NCI-H82 (cell line): ENCODE measurements around the gene LTBP4.

Source experiments
- DNase-seq: peaks from one replicate; lab custom pipeline; 2025; lab: John Stamatoyannopoulos, UW

The LTBP4 gene

DNA sequence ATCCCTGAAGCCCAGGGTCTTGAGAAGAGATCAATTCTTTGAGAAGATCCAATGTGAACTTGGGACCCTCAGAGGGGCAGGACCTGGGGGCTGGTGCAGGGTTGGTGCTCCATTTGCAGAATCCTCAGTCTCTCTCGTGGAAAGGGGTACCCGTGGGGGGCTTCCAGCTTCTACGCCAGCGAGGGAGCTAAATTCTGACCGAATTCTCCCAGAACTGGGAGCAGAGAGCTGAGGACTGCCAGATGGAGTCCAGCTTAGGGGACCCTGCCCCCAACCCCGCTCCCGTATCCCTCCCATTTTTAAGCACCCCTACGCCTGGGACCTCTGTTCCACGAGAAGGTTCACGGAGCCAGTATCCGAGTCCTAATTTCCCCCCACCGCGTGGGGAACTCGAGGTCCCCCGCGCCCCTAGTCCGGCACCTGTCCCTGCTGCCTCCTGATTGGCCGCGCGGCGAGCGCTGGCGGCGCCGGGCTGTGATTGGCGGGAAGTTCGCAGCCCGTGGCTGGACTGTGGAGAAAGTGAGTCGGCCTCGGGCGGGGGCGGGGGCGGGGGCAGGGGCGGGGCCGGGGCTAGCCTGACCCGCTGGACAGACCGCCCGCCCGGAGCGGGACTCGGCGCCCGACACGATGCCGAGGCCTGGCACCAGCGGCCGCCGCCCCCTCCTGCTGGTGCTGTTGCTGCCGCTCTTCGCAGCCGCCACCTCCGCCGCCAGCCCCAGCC lies 4.4 kb upstream of the LTBP4 start:
- peak; percentile 78 for DNase-seq

DNA sequence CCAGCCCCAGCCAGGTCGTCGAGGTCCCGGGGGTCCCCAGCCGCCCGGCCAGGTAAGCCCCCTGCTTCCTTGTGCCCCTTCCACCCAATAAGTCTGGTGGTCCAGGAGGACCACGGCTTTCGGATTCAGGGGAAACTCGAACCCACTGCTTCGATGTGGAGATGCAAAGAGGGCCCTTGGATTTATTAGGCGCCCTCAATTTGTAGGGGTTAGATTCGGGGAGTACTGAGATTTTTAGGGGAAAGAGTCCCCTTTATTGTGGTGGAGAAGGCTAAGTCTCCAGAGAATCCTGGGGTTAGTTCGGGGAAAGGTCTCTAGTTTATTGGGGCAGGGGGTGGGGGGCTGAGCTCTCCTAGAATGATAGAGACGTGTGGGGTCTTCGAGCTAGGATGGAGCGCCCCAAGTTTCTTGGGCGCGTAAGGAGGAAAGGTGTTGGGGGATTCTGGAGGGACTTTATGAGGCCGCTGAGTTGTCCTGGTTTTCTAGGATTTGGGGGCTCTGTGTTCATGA lies 3.8 kb upstream of the LTBP4 start:
- no peak for DNase-seq

GRCh38 chr19:40598121-40598917 lies 2.9 kb upstream of the LTBP4 start:
- peak; percentile 96 for DNase-seq

DNA sequence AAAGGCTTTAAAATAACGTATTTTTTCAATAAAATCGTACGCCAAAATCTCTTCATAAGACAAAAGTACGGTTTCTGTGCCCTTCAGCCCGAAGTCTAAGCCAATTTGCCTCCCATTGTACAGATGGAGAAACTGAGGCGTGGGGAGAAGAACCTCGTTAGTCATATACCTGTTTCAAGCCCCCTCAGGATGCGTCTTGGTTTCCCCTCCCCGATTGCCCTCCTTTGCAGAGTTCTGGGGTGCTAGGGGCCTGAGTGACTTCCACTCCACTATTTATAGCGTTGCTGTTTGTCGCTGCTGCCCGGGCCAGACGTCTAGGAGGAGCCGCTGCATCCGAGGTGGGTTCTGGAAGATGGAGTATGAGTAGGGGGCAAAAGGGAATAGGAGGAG lies 2.3 kb upstream of the LTBP4 start:
- no peak for DNase-seq

- peak; percentile 60 for DNase-seq
Observed at GRCh38 chr19:40599331-40599901, 1.8 kb upstream of the LTBP4 start.

DNA sequence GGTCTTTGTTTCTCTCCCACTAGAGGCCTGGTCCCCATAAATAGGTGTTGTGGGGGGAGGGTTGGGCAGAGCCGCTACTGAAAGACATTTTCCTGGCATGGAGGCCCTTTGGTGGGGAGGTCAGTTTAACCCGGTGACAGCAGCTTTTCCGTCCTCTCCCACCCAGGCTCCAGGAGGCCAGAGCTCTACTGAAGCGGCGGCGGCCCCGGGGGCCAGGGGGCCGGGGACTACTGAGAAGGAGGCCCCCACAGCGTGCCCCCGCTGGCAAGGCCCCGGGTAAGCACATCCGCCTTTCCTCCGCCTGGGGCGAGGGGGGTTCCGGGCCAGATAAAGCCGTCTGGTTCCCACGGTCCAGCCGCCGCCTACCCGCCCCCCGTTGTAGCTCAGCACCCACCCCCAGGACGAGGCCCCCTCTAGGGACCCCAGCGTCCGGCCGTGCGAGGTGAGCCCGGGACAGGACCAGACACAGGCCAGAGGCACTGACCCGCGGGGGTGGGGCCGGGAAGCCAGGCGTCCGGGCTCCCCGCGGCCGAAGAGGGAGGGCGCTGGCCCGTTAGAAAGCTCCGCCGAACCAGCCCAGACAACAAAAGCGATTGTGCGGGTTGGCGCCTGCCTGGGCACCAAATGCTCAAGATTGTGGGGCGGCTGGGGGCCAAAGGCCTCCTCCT lies 1.1 kb upstream of the LTBP4 start:
- DNase-seq: no peak

DNA sequence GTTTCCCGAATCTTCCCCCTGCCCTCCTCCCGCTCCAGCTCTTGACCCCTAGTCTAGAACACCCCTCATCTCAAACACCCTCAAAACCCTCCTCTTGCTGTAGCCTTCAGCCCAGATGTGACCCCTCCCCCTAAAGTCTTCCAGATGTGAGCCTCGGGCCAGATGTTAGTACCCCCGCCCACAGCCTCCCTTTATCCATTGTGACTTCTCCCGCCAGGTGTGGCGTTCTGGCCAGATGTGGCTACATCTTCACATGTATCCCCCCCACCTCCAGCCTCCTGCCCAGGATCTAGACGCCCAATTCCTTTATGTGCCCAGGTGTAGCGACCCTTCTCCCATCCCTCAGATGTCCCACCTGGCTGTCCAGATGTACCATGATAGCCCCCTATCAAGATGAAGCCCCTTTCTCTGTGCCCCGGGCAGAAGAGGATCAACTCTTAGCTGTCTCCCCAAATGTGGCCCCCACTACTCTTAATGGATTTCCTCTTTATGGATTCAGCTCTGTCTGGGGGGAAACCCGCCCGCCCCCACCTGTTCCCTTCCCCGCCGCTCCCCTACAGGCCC lies 517 bp upstream of the LTBP4 start:
- no peak for DNase-seq

DNA sequence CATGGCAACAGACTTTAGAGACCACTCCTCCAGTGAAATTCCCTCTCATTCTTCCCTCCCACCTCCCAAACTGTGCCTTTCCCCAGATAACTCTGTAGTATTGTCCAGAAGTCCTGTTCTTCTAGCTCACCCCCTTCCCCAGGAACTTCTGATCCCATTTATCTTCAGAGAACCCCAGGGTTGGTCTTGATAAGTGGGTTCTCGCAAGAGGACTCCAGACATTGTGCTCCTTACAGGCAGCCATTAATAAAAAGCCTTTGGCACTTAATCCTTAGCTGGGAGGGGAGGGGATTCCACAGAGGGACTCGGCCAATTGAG lies 1.9 kb downstream of the LTBP4 start:
- peak; percentile 90 for DNase-seq

GRCh38 chr19:40603389-40604170 lies 2.4 kb downstream of the LTBP4 start:
- peak; percentile 100 for DNase-seq

DNA sequence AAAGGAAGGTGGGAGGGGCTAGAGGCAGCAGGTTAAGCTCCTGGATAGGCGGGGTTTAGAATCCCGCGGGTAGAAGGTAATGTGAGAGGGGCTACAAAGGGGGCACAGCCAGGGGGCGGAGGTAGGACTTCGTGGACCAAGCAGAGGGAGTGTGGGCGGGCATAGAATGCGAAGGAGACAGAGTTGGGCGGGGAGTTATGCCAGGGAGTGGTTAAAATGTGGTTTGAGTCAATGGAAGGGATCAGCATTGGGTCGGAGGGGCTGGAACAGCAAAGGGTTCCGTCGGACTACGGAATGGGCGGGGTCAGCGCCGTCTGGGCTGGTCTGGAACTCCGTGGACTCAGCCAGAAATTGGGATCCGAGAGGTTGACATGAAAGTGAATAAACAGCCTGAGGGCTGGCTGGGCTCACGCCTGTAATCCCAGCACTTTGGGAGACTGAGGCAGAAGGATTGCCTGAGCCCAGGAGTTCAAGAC lies 3.0 kb downstream of the LTBP4 start:
- DNase-seq: no peak

- no peak for DNase-seq
Observed at GRCh38 chr19:40604647-40605215, 3.6 kb downstream of the LTBP4 start.

DNA sequence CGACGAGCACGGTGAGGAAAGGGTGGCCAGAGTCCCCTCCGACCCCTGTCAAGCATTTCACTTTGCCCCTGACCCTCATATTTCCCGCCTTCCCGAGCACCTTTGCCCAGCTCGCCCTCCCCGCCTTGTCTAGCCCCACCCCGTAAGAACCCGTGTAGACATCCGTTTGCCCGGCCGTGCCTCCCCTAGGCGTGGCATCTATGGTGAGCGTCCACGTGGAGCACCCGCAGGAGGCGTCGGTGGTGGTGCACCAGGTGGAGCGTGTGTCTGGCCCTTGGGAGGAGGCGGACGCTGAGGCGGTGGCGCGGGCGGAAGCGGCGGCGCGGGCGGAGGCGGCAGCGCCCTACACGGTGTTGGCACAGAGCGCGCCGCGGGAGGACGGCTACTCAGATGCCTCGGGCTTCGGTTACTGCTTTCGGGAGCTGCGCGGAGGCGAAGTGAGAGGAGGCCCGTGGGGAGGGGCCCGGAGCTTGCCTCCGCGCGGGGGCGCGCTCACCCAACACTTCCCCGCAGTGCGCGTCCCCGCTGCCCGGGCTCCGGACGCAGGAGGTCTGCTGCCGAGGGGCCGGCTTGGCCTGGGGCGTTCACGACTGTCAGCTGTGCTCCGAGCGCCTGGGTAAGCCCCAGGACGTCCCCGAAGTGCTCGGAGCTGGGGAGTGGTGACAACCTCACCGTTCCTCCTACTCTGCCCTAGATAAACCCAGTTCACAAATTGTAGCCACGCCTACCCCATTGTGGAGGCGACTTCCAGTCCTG lies 4.2 kb downstream of the LTBP4 start:
- DNase-seq: peak; percentile 74

- DNase-seq: no peak
Observed at GRCh38 chr19:40607311-40608239, 6.4 kb downstream of the LTBP4 start.

- no peak for DNase-seq
Observed at GRCh38 chr19:40608240-40608621, 7.1 kb downstream of the LTBP4 start.

DNA sequence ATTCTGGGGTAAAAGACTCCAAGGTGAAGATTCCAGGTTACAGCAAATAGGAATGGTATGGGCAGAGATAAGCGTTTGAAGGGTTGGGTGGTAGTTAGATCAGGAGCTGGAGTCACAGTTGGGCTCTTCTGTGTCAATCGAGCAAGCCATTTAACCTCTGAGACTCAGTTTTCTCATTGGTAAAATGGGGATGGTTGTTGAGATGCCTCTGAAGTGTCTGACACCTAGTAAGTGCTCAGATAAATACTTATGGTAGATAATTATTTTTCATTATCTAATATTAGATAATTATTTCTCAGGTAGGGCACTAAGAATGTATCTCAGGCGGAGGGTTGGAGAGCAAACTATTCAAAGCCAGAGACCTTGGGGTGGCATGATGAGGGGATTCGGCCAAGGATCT lies 7.8 kb downstream of the LTBP4 start:
- no peak for DNase-seq

DNA sequence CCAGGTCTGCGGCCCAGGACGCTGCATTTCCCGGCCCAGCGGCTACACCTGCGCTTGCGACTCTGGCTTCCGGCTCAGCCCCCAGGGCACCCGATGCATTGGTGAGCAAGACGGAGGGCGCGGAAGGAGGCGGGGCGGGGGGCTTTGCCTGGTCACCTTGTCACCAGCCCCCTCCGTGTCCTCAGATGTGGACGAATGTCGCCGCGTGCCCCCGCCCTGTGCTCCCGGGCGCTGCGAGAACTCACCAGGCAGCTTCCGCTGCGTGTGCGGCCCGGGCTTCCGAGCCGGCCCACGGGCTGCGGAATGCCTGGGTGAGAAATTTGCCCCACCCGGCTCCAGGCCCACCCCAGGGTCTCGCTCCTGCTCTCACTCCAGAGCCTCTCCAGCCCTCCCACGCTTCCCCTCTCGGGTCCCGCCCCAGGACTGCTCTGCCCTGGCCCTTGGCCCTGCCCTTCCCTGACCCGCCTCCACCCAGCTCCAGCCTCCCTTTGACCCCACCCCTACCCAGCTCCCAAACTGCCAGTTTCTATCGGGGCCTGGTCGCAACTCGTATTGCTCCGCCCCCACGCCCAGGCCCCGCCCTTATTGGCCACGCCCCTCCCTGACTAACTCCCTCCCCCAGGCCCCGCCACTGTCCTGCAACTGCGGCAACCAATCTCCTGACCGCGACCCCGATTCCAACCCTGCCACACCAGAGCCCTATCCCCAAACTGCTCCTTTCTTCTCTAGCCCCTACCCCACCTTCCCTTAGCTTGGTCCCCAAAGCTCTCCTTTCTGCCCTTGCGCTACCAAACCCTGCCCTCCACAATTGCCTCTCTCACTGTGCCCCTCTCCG lies 8.6 kb downstream of the LTBP4 start:
- peak; percentile 34 for DNase-seq

DNA sequence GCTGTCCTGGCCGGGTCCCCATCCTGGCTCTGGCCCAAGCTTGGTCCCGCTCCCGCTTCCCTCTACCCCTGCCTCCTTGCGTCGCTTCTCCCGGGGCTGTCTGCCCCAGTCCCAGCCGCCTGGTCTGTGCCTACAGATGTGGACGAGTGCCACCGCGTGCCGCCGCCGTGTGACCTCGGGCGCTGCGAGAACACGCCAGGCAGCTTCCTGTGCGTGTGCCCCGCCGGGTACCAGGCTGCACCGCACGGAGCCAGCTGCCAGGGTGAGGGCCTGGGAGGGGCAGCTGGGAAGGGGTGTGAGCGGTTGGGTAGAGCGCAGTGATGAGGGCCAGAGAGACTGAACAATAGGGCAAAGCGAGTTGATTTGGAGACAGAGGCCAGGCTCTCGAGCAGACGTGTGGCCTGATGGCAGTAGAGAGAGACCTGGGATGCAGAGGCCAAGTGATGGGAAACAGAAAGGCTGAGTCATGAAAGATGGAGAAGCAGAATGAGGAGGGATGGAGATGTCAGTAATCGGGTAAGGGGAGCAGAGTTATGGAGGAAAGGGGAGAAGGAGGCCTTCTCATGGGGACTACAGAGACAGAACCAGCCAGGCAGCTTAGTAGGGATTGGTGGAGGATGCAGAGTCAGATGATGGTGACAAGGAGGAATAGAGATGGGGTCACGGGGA lies 9.4 kb downstream of the LTBP4 start:
- DNase-seq: no peak

DNA sequence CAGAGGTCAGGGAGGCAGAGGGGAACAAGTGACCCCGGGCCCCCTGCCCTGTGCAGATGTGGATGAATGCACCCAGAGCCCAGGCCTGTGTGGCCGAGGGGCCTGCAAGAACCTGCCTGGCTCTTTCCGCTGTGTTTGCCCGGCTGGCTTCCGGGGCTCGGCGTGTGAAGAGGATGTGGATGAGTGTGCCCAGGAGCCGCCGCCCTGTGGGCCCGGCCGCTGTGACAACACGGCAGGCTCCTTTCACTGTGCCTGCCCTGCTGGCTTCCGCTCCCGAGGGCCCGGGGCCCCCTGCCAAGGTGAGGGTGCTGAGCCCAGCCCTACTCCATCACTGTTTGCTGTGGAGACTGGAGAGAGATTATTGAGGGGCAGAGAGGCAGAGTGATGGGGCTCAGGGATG lies 9.9 kb downstream of the LTBP4 start:
- DNase-seq: no peak
